Cerebellar cortex (tissue), 1 donor: ENCODE data around the gene SCTR.

Source experiments
- DNase-seq: peaks from one replicate; pipeline ENCODE4 v3.0.0-alpha.2; 2015; ENCODE audit warnings: low spot score

Gene SCTR

DNA sequence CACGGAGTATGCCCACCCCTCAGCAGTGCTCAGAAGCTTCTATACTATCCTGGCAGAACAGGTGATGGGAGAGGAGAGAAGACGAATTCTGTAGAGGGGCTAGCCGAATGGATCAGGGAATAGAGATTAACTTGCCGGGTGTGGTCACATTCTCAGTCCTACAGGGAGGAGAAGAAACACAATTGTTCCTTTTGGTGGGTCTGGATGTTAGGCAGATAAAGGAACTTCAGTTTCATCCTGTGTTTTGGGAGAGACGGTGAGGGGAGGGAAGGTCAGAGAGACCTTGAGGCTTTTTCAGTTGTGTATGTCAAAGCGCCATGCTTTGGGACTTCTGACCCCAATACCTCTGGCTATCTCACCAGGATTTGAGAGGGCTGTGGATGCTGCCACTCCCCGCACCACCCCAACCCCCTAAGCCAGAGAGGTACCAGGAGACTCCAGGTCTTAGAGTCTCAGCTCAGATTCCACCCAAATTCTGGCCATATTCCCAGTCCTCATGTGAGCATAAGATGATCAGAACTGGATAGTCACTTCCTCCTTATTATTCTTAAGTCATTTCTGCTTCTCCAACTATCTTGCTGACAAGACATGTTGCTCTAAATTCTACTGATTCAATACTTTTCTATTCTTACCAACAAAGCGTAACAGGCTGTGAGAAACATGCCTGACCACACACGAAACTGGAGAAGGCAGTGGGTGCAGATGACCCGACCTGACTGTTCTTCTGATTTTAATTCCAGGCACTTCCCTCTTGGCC, 94.9 kb downstream of the SCTR start:
- no peak for DNase-seq

DNA sequence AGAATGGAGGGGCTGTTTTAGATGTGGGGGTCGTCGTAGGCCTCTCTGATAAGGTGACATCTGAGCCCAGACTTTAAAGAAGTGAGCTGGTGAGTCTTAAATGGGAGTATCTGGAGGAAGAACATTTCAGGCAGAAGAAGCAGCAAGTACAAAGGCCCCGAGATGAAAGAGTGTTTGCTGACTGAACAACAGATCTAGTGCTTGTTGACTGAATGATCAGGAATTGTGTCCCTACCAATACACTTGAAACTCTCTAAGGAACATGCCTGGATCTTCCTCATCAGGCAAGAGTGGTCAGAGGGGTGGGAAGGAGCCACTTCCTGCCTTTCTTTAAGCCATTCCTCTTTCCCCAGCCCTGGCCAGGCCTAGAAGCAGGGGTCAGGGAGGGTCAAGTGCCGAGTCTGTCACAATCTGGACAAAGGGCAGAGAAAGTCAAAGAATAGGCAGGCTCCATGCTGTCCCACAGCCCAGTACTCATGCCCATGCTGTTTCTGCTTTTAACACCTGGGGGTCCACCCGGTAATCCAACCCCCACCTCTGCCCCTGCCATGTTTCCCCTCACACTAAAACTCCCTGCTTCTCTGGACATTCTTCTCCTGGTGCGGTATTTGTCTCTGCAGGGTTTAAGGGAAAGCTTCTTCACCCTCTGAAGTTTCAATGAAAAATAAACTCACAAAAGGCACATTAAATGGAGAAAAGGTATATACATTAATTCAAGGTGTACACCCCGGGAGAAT, 95.6 kb downstream of the SCTR start:
- no peak for DNase-seq

DNA sequence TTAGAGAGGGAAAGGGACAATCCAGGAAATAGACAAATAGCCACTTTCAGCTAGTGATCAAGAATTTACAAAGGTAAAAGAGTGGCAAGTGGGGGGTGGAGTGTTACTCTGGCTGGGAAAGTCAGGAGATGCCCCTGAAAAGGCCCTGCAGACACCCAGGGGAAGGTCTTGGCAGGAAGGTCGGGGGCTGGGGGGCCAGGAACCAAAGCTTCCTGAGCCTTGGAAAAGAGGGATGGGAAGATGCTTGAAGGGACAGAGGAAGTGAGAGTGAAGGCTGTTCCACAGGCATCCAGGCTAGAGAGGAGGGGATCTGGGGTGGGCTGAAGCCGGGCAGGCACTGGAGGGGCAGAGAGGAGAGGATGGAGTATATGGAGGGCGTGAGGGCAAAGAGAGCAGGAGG, 96.5 kb downstream of the SCTR start:
- DNase-seq = no peak

DNA sequence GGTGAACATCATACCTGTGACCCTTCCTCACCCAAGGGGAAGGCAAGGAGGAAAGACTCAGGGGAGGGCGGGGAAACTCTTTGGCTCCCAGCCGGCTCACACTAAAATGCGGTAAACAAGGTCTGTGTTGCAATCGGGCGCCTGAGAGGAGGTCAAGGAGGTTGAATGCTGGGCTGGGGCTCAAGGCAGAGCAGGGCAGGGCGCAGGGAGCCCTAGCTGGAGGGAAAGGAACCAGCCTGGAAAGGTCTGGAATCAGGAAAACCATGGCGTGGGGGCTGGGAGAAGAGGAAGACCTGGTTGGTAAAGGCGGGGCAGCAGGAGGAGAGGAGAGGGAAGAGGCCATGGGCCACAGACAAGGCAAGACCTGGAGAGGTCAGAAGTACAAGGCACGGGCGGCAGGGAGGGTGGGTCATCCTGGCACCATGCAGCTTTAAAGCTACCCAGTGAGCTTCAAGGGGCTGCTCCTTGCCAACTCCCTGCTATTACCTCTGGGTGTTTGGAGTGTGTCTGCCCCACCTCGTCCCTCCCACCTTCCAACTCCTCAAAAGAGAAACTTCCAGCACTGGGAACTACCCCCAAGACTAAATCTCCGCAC, 97.4 kb downstream of the SCTR start:
- DNase-seq = no peak

DNA sequence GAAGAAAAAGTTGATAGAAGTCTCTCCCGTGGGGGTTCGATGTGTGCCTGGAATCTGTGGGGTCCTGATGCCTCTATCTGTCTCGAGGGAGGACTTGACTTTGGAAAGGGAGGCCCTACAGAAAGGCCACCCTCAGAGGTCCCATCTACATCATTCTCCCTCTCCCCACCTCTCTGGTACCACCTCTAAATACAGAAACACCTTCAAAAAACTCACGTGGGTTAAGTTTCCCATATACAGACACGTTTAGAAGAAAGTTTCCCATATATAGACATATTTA, 97.9 kb downstream of the SCTR start:
- DNase-seq = no peak

DNA sequence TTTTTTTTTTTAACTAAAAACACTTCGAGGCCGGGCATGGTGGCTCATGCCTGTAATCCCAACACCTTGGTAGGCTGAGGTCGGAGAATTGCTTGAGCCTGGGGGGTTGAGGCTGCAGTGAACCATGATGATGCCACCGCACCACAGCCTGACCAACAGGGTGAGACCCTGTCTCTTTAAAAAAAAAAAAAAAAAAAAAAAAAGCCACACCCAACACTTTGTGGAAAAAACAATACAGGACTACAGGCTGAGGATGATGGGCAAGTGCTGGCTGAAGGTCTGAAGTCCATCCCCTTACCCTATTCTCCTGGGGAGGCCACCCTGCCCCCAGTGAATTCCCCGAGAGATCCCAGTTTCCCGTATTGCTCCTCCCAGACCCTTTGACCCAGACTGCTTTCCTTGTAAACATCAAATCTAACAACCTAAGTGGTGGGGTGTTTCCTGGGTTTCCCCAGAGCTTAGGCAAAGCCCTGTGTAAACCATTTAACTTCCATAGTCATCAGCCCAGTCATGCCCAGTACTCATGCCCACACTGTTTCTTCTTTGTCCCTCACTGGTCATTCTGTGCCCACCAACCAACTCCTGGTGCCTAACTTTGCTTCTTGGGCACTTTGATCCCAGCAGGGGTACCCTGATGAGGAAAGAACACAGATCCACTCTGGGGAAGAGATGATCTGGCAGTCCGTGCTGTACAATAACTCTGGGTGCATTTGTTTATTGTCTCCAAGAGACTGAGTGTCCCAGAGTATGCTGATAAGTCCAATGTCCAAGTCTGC, 98.5 kb downstream of the SCTR start:
- no peak for DNase-seq

DNA sequence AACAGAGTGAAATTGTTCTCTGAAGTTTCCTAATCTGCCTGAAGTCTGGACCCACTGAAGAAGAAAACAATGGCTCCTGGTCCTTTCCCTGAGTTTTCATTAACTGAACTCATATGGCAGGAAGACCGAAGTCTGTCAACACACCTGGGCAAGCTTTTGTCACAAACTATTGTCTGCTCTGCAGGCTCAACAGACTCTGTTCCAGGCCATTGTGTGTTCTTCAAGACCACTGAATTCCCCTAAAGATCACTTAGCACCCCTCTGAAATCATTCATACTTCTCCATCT, 99.2 kb downstream of the SCTR start:
- no peak for DNase-seq

DNA sequence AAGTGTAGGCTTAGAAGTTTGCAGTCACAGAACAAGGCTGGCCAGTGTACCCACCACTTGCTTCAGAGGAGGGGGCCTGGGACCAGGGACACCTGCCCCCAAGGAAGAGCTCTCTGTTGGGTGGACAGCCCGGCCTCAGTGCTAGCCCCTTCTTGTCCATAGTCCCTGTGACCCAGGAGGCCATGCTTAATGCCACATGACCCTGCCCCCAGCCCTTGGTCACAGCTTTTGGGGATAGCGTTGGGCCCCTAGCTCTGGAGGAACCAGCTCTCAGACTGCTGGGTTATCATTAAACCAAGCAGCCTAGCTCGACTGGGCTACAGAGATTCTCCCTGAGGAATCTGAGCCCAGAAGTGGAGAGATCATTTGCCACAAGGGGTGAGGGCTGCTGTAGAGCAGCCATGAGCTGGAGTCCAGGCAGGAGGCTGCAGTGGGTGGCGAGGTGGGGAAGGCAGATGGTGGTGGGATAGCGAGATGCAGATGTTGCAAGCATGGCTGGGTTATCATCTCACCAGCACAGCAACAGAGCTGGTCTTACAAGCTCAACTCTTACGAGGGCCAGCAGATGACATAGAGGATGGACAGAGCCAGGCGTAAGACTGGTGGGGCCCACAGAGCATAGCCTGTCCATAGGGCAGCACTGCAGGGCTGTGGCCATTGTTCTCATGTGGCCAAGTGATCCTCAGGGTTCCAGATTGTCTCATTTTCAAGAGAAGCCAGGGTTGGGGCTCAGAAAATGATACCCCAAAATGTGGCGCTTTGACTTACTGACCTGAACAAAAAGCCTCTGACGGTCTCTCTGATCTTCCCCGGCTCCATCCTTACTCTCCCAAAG, 99.8 kb downstream of the SCTR start:
- DNase-seq = no peak

DNA sequence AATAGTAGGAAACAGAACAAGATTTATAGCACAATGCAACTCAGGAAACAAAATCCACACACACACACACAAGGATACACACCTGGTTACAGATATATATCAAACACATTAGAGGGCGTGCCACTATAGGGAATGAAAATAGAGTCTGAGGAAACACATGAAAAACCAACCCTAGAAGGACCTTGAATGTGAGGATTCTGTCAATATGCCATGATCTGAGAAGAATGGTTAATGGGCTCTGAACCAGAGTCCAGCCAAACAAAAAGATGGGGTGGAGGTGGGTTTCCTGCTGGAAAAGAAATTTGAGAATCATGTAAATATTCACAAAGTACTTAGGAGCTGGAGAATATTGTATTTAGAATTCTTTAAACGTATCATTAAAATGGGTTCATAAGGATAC, 100.5 kb downstream of the SCTR start:
- no peak for DNase-seq

DNA sequence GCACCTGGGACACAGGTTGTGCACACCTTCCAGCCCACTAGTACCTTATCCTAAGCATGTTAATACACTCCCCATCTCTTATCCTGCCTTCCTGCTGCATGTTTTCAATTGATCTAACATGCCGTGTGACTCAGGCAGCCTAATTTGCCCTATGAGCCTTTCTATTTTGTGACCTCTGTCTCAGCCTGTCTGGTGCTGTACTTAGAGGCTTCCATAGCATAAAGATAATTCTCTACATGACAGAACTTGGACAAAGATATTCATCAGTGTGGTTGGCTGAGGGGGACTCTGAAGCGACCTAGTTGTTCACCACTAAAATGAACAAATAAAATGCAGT, 101.2 kb downstream of the SCTR start:
- DNase-seq = no peak

DNA sequence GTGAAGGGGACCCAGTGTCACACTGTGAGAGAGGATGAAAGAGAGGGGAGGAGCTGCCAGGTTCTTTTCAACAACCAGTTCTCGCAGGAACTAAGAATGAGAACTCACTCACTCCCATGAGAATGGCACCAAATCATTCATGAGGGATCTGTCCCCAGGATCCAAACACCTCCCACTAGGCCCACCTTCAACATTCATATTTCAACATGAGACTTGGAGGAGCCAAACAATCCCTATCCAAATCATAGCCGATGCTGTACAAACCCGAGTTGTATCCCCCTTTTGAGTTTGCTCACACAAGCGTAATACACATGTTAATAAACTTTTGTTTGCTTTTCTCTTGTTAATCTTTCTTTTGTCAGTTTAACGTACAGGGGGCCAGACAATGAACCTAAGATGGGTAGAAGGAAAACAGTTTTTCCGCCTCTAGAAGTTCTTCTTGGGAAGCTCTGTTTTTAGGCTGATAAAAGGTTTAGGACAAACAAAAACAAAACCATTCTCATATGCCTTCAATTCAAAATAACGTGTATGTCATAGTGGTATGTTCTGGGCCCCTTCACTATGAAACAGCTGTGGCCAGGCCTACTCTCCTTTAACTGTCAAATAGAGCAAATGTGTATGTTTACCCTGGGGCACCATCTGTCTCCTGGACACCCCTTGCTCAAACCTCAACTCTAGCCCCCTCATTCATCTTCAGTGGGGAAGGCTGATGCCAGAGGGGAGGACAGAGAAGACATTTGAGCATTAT, 101.7 kb downstream of the SCTR start:
- DNase-seq = no peak

DNA sequence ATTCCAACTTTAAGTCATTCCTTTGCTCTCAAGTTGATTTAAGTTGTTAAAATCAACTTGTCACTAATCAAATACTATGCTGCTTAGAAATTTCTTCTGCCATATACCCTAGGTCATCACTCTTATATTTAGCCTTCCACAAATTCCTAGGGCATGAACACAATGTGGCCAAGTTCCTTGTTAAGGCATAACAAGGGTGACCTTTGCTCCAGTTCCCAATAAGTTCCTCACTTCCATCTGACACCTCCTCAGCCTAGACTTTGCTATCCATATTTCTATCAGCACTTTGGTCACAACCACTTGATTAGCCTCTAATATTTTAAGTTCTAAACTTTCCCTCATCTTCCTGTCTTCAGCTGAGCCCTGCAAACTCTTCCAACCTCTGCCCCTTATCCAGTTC, 102.5 kb downstream of the SCTR start:
- no peak for DNase-seq

DNA sequence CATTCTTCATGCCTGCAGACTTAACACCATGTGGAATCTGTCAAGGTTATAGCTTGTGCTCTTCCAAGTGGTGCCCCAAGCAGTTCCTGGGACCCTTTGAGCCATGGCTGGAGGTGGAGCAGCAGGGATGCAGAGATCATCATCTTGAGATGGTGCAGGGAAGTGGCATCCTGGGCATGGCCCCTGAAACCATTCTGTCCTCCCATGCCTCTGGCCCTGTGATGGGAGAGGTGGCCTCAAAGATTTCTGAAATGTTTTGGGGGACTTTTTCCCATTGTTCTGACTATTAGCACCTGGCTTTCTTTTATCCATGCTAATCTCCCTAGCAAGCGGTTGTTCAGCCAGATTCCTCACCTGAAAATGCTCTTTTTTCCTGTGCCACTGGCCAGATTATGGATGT, 103.0 kb downstream of the SCTR start:
- DNase-seq = no peak

DNA sequence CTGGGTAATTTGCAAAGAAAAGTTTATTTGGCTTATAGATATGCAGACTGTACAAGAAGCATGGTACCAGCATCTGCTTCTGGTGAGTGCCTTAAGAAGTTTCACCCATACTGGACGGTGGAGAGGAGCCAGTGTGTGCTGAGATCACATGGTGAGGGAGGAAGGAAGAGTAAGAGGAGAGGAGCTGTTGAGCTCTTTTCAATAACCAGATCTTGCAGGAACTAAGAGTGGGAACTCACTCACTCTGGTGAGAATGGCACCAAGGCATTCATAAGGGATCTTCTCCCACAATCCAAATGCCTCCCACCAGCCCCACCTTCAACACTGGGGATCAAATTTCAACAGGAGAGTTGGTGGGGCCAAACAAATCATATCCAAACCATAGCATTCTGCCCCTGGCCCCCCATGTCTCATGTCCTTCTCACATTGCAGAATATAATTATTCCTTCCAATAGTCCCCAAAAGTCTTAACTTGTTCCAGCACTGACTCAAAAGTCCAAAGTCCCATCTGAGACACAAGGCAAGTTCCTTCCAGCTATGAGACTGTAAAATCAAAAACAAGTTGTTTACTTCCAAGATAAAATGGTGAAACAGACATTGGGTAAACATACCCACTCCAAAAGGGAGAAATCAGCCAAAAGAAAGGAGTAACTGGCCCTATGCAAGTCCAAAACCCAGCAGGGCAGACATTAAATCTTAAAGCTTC, 104.3 kb downstream of the SCTR start:
- DNase-seq = no peak

DNA sequence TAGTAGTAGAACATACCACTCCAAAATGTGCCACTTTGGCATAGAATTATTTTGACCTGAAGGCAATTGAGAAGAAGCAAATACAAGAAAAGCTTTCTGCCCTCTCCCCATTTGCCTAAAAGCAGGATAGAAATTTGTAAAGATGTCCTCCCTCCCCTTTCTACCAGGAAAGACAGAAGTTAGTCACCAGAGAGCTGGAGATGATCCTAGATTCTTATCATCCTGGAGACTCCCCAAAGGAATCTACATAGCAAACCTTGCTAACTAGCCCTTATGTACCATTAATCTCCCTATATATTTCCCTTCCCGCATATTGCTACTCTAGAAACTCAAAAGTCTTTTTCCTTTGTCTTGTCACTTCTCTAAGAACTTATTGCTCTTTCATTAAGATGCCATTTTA, 105.2 kb downstream of the SCTR start:
- no peak for DNase-seq

DNA sequence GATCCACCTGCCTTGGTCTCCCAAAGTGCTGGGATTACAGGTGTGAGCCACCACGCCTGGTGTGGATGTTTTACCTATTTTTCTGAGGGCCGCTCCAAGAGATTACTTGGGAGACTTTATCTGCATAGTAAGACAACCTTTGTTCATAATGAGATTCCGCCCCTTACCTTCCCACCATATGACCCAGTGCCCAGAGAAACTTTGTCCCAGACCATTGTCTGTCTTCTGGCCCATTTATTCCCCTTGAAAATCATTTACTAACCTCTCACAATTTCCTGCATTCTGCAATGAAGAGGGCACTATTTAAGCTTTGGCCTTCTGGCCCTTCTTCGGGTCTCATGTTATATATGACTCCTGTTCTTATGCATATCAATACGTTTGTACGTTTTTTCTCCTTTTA, 106.4 kb downstream of the SCTR start:
- no peak for DNase-seq

DNA sequence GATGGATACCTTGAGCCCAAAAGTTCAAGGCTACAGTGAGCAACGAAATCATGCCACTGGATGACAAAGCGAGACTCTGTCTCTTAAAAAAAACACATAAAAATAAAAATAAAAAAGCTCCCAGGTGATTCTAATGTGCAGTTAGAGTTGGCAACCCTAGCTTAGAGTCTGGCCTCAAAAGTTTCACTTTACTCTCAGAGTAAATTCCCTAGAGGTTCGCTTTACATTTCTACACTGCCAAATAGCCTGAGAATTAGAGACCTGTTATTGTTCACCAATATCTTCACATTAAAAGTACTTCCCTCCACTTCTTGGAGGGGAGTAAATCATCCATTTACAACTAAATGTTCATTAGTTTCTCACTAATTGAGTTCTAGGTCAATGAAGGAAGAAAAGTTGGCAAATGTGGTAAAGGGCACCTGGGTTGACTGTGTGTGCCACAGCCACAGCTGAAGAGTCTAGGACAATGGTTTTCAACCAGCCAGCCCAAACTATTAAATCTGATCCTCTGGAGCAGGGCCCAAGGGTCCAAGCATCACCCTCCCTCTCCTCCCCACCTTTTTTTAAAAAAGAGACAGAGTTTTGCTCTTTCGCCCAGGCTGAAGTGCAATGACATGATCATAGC, 107.9 kb downstream of the SCTR start:
- no peak for DNase-seq

DNA sequence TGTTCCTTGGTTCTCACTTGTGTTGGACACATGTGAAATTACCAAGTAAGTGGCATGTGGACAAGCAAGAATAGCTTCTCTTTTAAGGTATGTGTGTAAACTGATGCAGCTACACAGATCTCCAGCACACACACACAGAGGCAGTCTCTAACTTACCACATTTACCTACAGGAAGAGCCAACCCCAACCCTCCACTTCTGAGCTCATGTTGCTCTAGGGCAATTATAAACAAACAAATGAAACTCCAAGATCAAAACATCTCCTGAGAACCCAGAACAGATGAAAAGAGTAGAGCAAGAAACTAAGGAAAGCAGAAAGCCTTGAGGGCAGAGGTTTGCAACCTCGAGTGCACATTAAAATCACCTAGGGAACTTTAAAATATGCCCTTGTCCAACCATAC, 108.7 kb downstream of the SCTR start:
- no peak for DNase-seq

DNA sequence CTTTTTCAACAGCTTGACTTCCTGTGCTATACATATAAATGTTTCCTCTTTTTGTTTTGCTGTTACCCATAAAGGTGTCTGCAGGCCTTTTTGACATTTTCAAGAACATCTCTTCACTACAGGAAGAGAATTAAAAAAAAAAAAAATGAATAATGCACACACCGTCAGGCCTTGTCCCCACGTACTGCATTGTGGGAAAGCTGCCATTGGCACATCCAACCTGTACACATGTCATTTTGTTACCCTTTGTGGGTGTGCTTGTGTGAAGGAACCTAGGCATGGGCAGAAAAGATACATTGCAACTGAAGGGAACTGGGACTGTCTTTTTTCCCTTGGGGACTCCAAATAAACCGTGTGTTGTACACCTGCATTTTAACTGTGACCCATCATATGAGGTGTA, 109.4 kb downstream of the SCTR start:
- DNase-seq = no peak

DNA sequence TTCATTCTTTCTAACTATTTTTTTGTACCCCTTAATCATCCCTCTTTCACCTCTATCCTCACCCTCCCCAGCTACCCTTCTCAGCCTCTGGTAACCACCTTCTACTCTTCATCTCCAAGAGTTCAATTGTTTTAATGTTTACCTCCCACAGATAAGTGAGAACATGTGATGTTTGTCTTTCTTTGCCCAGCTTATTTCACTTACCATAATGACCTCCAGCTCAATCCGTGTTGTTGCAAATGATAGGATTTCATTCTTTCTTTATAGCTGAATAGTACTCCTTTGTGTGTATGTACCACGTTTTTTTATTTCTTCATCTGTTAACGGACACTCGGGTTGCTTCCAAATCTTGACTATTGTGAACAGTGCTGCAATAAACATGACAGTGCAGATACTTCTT, 114.8 kb downstream of the SCTR start:
- no peak for DNase-seq

DNA sequence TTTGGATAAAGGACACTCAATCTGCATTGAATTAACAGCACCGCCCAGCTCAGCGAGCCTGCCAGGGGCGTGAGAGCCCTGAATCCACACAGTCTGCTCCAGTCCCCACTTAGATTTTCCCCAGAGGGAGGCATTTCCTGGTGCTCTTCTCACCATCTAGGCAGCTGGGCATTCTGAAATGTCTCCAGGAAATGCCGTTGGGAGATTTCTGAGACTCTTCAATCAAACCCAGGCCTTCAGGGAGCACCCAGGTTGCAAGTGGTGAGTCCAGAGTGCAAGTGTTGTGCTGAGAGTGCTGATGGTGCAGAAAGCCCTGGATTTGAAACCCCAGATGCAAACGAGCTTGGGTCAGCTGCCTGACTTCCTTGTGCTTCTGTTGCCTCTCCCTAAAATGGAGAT, 116.1 kb downstream of the SCTR start:
- no peak for DNase-seq
